A673 (cell line): ENCODE results near the gene PDE6A.

Experiments used
- CTCF ChIP-seq: fragments of 300-800, 200-600 bp; sonication (generic); conservative IDR thresholded peaks from 2 replicates; pipeline ENCODE4 v1.5.1; 2017; ENCODE audit warnings: low read depth, mild to moderate bottlenecking, antibody characterized with exemption, low read length, moderate library complexity, mixed read lengths
- EZH2 ChIP-seq: fragments of 200-600 bp; sonication (generic); IDR thresholded peaks from 2 replicates; pipeline ENCODE4 v1.6.1; 2017; ENCODE audit warnings: borderline replicate concordance, low read depth, mild to moderate bottlenecking, mixed read lengths, antibody characterized with exemption, low read length; ENCODE audit not compliant: poor library complexity, severe bottlenecking

GRCh38 chr5:149826574-149826973 is 118.0 kb downstream of the PDE6A start:
- TF ChIP-seq EZH2 = no peak
- TF ChIP-seq CTCF = no peak
